ENCODE results near the gene KCTD1.

DNA sequence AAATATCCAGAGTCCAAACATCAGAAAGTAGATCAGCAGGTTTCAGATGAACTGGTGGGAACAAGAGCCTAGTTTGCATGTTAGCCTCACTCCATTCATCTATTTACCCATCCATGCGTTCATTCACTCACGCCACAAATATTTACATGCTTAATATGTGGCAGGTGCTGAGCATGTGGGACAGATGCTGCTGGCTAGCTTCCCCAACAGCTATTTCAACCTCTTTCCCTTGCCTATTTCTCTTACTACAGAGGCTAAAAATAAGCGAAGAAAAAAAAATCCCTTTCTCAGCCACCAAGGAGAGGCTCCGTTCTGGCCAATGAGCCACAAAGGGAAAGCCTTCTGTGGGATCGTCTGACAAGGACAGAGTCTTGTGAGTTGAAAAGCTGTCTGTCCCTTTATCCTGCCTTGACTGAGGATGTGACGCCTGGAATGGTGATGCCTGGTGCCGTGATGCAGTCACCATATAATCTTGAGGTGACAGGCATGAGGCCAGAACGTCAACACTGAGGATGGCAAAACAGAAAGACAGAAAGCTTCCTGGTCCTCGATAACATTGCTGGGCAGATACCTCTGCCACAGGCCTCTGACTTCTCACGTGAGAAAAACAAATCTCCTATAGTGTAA lies 78.2 kb downstream of the KCTD1 start:
- TF ChIP-seq POLR2A (IDR thresholded peaks at IDR 0.05; ENCODE audit: low read length) (no peak), GATA1 (IDR thresholded peaks at IDR 0.05; ENCODE audit: low read depth, low read length) (no peak)

Measured in erythroblast (primary cell).